HUES6 (cell line): ENCODE data around the gene DENND6B.

Source experiments
- H3K27ac ChIP-seq: 2 replicates; pipeline ENCODE4 v1.7.0; 2013; ENCODE audit warnings: low read depth, mild to moderate bottlenecking, low read length, inconsistent platforms
- H3K27me3 ChIP-seq: 2 replicates; pipeline ENCODE4 v1.6.1; 2013; ENCODE audit warnings: low read length; ENCODE audit not compliant: control insufficient read depth, insufficient read depth
- H3K36me3 ChIP-seq: 2 replicates; pipeline ENCODE4 v1.6.1; 2013; ENCODE audit warnings: low read length; ENCODE audit not compliant: control insufficient read depth, insufficient read depth
- H3K4me1 ChIP-seq: 2 replicates; pipeline ENCODE4 v1.6.1; 2013; ENCODE audit warnings: low read length; ENCODE audit not compliant: control insufficient read depth, insufficient read depth
- H3K4me3 ChIP-seq: 2 replicates; pipeline ENCODE4 v1.5.1; 2013; ENCODE audit warnings: low read depth, low read length
- H3K9ac ChIP-seq: one replicate; pipeline ENCODE4 v1.6.1; 2013; ENCODE audit warnings: mild to moderate bottlenecking, low read length
- H3K9me3 ChIP-seq: 2 replicates; pipeline ENCODE4 v1.6.1; 2013; ENCODE audit warnings: low read depth, low read length; ENCODE audit not compliant: control insufficient read depth, insufficient read depth

The DENND6B gene

DNA sequence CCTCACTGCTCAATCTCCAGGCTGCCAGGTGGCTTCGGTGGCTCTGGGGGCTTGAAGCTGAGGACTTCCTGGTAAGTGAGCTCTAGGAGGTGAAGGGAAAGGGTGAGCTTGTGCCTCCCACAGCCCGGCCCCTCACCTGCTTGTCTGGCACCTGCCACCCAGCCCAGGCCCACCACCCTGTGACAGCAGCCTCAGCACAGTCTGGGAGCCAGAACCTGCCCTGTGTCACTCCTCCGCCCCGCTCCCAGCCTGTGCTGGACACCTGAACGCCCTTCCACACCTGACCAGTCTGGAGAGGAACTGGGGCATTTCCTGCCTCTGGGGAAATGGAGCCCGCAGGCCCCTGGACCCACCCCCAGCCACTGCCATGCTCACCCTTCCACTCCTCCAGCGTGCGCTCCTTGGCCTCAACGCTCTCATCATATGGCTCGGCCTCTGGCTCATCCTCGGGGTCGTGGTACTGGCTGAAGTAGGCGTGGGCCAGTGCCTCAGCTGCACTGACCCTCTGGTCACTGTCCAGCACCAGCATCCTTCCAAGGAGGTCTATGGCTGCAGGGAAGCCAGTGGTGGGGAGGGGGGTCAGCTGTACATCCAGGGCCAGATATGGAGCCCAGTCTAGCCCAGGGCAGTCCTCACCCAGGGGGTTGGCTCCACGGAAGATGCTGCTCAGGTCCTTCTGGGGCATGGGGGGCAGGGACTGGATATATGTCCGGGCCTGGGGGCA is 61.7 kb downstream of the DENND6B start:
- Histone ChIP-seq H3K36me3 (no peaks in the 10 kb centered on the region), H3K4me3 (no peak overlapping the region), H3K9ac (no peak overlapping the region), H3K27me3 (peaks cover 89% of the 10 kb centered on the region), H3K9me3 (no peaks in the 10 kb centered on the region), H3K4me1 (peaks cover 20% of the 10 kb centered on the region), H3K27ac (no peak overlapping the region)

- Histone ChIP-seq H3K9me3 (no peaks in the 10 kb centered on the region), H3K9ac (no peak overlapping the region), H3K4me3 (no peak overlapping the region), H3K36me3 (no peaks in the 10 kb centered on the region), H3K27me3 (peaks cover 82% of the 10 kb centered on the region), H3K4me1 (peaks cover 14% of the 10 kb centered on the region), H3K27ac (no peak overlapping the region)
Observed at GRCh38 chr22:50264104-50264745, 62.6 kb downstream of the DENND6B start.

DNA sequence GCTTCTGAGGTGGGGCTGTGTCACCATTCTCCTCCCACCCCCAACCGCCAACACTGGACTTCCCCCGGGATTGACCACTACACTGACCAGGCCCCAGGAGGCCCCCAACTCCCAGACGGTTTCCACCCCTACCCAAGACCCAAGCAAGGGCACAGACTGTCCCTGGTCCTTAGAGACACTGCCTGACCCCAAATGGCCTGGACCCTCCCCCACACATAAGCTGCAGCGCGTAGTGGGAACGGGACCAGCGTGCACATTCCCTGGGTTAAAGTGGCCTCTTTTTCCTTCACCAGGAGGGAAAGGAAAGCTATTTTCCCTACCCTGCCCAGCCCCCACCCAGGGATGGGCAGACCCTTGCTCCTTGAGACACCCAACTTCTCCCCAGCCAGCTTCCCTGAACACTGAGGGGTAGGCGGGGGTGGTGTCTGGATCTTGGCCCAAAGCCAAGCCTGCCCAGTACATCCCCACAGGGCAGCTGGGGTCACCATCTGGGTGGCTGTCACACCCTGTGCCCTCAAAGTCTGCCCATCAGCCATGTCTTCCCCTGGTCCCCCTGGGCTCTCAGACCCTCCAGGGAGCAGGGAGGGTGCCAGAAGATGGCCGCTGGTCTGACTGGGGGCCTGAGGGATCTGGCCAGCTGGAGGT is 63.7 kb downstream of the DENND6B start:
- Histone ChIP-seq H3K9me3 (no peaks in the 10 kb centered on the region), H3K27ac (no peak overlapping the region), H3K36me3 (no peaks in the 10 kb centered on the region), H3K4me1 (peaks cover 14% of the 10 kb centered on the region), H3K4me3 (no peak overlapping the region), H3K9ac (no peak overlapping the region), H3K27me3 (peaks cover 70% of the 10 kb centered on the region)

DNA sequence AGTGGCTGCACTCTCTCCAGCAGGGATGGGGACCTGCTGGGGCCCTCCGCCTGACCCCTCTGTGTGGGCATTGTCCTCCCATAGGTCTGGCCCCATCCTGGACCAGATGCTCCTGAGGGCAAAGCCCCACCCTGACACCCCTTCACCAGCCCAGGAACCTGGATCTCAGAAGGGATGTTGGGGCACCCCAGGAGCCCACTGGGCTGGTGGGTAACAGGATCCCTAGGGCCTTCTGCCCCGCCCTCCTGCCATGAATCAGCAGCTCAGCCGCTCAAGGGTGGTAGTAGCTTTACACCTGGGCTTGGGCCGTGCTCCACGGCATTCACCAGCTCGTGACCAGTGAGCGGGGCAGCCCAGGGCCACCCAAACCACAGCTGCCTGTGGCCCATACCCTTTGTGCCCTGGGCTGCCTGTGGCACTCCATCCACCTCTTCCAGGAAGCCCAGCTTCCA is 64.3 kb downstream of the DENND6B start:
- H3K27ac ChIP-seq: no peak overlapping the region
- H3K4me3 ChIP-seq: no peak overlapping the region
- no peak overlapping the region for H3K9ac ChIP-seq
- no peaks in the 10 kb centered on the region for H3K36me3 ChIP-seq
- peaks cover 14% of the 10 kb centered on the region for H3K4me1 ChIP-seq
- no peaks in the 10 kb centered on the region for H3K9me3 ChIP-seq
- H3K27me3 ChIP-seq: peaks cover 65% of the 10 kb centered on the region

- peaks cover 14% of the 10 kb centered on the region for H3K4me1 ChIP-seq
- H3K36me3 ChIP-seq: peaks cover 5% of the 10 kb centered on the region; the same call in 1 of the 2 replicates
- H3K27ac ChIP-seq: no peak within 1 kb of the TSS
Observed at GRCh38 chr22:50261615-50262459, 65.0 kb downstream of the DENND6B start, which contains the start of gene MAPK12. Gene MAPK12, minus strand, starts transcription at chr22:50261683. Its CDS starts 174 bp downstream, at chr22:50261509.

DNA sequence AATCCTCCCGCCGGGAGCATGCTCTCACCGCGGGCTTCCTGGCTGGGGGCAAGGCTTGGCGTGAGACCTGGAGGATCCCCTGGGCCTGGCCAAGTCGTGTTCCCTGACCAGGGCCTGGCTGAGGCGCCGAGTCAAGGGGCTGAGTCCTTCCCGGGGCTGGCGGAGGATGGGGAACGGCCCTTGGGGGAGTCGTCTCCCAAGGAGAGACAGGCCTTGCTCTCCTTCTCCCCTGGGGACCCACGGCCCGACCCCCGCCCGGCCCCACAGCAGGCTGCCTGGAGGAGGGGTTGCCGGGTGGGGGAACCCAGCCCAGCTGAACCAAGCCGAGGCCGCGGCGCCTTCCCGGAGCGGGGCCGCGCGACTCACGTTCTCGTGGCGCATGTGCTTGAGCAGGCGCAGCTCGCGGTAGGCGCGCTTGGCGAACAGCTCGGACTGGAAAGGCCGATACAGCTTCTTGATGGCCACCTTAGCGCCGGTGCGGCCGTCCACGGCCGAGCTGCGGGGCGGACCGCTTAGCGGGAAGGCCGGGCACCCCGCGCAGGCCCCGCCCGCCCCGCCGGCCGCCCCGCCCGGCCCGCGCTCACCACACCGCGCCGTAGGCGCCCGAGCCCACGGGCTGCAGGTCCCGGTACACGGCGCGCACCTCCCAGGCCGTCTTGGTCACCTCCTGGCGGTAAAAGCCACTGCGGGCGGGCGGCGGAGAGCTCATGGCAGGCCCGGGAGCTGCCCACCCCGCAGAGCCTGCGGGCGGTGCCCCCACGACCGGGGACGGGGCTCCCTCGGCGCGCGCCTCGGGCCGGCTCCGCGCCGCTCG is 65.8 kb downstream of the DENND6B start:
- H3K9ac ChIP-seq: peak overlapping the region; percentile 55
- peak overlapping the region; percentile 77 for H3K4me3 ChIP-seq
- H3K4me1 ChIP-seq: peaks cover 14% of the 10 kb centered on the region
- no peaks in the 10 kb centered on the region for H3K9me3 ChIP-seq
- no peak overlapping the region for H3K27ac ChIP-seq
- H3K36me3 ChIP-seq: peaks cover 7% of the 10 kb centered on the region; the same call in 1 of the 2 replicates
- H3K27me3 ChIP-seq: peaks cover 50% of the 10 kb centered on the region

More at GRCh38 chr22:50261615-50262459, 65.0 kb downstream of the DENND6B start, which contains the start of gene MAPK12:
- H3K27me3 ChIP-seq: peaks cover 59% of the 10 kb centered on the region
- H3K9ac ChIP-seq: peak within 1 kb of the TSS; percentile 55
- H3K9me3 ChIP-seq: no peaks in the 10 kb centered on the region
- H3K4me3 ChIP-seq: peak within 1 kb of the TSS; percentile 77

DNA sequence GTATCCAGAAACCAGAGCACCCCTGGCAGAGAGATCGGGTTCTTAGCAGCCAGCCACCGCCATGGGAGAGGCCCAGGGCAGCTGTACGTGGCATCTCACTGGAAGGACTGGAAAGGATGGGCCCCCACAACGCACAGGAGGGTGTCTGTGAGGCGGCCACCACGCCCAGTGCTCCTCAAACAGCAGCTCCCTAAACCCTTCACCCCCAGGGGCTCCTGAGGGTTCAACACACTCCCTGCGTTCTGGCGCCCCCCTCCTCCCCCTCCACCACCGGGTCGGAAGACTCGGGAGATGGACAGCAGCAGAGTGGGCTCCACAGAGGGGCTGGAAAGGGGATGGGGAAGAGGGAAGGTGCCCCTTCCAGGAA is 66.4 kb downstream of the DENND6B start:
- H3K9me3 ChIP-seq: no peaks in the 10 kb centered on the region
- peak overlapping the region; percentile 77 for H3K4me3 ChIP-seq
- peaks cover 14% of the 10 kb centered on the region for H3K4me1 ChIP-seq
- H3K27ac ChIP-seq: no peak overlapping the region
- no peak overlapping the region for H3K9ac ChIP-seq
- H3K36me3 ChIP-seq: peaks cover 10% of the 10 kb centered on the region; the same call in 1 of the 2 replicates
- peaks cover 46% of the 10 kb centered on the region for H3K27me3 ChIP-seq

DNA sequence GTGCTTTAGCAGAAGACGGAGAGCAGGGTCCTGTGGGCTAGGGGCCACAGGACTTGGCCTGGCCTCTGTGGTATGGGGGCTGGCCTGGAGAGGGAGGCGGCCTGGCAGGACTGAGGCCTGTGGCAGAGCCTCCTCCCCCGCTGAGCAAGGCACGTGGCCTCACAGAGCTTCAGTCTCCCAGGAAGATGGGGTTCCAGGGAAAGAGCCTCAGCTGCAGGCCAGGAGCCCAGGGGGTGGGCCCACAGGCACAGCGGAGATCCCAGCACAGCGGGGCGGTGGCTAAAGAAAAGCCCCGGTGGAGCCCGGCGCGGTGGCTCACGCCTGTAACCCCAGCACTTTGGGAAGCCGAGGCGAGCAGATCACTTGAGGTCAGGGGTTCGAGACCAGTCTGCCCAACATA is 67.5 kb downstream of the DENND6B start:
- peaks cover 14% of the 10 kb centered on the region for H3K4me1 ChIP-seq
- H3K9ac ChIP-seq: no peak overlapping the region
- peaks cover 34% of the 10 kb centered on the region for H3K27me3 ChIP-seq
- H3K4me3 ChIP-seq: no peak overlapping the region
- no peaks in the 10 kb centered on the region for H3K9me3 ChIP-seq
- H3K36me3 ChIP-seq: peaks cover 14% of the 10 kb centered on the region
- H3K27ac ChIP-seq: no peak overlapping the region
